ENCODE measurements around the gene GLS2. TPM values are rescaled to one million over a fixed set of nuclear protein-coding genes. Genes with fewer than 3 reads are reported as not detected.

Gene GLS2
- total and polyA plus RNA-seq, 2 experiments from 2014 or later = 12.2 to 31.6 TPM

DNA sequence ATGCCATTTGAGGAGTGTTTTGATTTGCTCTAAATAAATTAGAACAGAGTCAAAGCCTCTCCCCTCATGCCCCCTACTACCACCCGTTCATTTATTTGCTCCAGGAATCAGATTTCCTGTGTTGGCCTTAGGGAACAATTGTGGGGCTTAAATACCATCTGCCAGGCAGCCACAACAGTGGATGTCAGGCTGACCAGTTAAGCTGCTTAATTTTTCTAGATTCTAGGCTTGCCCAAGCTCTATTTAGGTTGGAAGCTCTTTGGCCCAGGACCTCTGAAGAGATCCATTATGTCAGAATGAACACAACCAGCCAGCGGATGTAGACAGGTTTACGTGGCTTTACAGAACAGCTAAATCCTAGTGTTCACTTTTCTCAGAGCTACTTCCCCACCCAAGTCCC is 37.7 kb downstream of the GLS2 start (continued):
- TF ChIP-seq, protein P1, sequence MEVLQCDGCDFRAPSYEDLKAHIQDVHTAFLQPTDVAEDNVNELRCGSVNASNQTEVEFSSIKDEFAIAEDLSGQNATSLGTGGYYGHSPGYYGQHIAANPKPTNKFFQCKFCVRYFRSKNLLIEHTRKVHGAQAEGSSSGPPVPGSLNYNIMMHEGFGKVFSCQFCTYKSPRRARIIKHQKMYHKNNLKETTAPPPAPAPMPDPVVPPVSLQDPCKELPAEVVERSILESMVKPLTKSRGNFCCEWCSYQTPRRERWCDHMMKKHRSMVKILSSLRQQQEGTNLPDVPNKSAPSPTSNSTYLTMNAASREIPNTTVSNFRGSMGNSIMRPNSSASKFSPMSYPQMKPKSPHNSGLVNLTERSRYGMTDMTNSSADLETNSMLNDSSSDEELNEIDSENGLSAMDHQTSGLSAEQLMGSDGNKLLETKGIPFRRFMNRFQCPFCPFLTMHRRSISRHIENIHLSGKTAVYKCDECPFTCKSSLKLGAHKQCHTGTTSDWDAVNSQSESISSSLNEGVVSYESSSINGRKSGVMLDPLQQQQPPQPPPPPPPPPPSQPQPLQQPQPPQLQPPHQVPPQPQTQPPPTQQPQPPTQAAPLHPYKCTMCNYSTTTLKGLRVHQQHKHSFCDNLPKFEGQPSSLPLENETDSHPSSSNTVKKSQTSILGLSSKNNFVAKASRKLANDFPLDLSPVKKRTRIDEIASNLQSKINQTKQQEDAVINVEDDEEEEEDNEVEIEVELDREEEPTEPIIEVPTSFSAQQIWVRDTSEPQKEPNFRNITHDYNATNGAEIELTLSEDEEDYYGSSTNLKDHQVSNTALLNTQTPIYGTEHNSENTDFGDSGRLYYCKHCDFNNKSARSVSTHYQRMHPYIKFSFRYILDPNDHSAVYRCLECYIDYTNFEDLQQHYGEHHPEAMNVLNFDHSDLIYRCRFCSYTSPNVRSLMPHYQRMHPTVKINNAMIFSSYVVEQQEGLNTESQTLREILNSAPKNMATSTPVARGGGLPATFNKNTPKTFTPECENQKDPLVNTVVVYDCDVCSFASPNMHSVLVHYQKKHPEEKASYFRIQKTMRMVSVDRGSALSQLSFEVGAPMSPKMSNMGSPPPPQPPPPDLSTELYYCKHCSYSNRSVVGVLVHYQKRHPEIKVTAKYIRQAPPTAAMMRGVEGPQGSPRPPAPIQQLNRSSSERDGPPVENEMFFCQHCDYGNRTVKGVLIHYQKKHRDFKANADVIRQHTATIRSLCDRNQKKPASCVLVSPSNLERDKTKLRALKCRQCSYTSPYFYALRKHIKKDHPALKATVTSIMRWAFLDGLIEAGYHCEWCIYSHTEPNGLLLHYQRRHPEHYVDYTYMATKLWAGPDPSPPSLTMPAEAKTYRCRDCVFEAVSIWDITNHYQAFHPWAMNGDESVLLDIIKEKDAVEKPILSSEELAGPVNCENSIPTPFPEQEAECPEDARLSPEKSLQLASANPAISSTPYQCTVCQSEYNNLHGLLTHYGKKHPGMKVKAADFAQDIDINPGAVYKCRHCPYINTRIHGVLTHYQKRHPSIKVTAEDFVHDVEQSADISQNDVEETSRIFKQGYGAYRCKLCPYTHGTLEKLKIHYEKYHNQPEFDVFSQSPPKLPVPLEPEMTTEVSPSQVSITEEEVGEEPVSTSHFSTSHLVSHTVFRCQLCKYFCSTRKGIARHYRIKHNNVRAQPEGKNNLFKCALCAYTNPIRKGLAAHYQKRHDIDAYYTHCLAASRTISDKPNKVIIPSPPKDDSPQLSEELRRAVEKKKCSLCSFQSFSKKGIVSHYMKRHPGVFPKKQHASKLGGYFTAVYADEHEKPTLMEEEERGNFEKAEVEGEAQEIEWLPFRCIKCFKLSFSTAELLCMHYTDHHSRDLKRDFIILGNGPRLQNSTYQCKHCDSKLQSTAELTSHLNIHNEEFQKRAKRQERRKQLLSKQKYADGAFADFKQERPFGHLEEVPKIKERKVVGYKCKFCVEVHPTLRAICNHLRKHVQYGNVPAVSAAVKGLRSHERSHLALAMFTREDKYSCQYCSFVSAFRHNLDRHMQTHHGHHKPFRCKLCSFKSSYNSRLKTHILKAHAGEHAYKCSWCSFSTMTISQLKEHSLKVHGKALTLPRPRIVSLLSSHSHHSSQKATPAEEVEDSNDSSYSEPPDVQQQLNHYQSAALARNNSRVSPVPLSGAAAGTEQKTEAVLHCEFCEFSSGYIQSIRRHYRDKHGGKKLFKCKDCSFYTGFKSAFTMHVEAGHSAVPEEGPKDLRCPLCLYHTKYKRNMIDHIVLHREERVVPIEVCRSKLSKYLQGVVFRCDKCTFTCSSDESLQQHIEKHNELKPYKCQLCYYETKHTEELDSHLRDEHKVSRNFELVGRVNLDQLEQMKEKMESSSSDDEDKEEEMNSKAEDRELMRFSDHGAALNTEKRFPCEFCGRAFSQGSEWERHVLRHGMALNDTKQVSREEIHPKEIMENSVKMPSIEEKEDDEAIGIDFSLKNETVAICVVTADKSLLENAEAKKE (CRISPR knock-in tag; IDR thresholded peaks at IDR 0.05) = no peak
- TF ChIP-seq CREB1 (CRISPR knock-in tag; IDR thresholded peaks at IDR 0.05; ENCODE audit: low read depth) (no peak), JUNB (IDR thresholded peaks at IDR 0.05; ENCODE audit: unreplicated experiment) (no peak)

GRCh38 chr12:56449622-56449984 is 38.4 kb downstream of the GLS2 start:
- Histone ChIP-seq H3K4me2 (peak overlapping the region; percentile 78), H2AFZ (0 out of 2 replicates have a peak overlapping the region, but pooled peaks have one; percentile 26), H3K4me1 (ENCODE audit: insufficient read depth) (peaks cover 23% of the 10 kb centered on the region), H3K27me3 (ENCODE audit: insufficient read depth) (no peaks in the 10 kb centered on the region), H3K4me3 (peak overlapping the region; percentile 61), H3K9me2 (ENCODE audit: insufficient read depth) (no peaks in the 10 kb centered on the region), H3K79me2 (replicated peaks; ENCODE audit: insufficient read depth) (peaks cover 29% of the 10 kb centered on the region), H4K20me1 (replicated peaks; ENCODE audit: insufficient read depth) (no peaks in the 10 kb centered on the region), H3K27ac (ENCODE audit: low read depth) (peak overlapping the region; percentile 95), H3K36me3 (ENCODE audit: insufficient read depth) (no peaks in the 10 kb centered on the region), H3F3A (replicated peaks; ENCODE audit: low read depth) (0 out of 2 replicates have a peak, but pooled peaks cover 4% of the 10 kb centered on the region)
- peaks cover 17% of the 10 kb centered on the region for H3K27me3 Mint-ChIP-seq (ENCODE audit: insufficient read depth, low read depth, poor library complexity)
- H3K4me1 Mint-ChIP-seq = peaks cover 47% of the 10 kb centered on the region
- ATAC-seq (peak; percentile 2; the same call in 2 of the 3 replicates), DNase-seq (ENCODE audit: low spot score) (no peak)
- H3K9me3 Mint-ChIP-seq = peaks cover 11% of the 10 kb centered on the region
- TF ChIP-seq POLR2AphosphoS5 (IDR thresholded peaks at IDR 0.05; ENCODE audit: low read depth) (no peak), CTCF (conservative IDR thresholded peaks at IDR 0.05; ENCODE audit: low read depth in 2 of 2) (no peak), NANOG (IDR thresholded peaks at IDR 0.05; ENCODE audit: borderline replicate concordance) (no peak), STAT1 (IDR thresholded peaks at IDR 0.05; ENCODE audit: unreplicated experiment) (no peak), CREB1 (CRISPR knock-in tag; IDR thresholded peaks at IDR 0.05; ENCODE audit: low read depth) (no peak), ETS1 (IDR thresholded peaks at IDR 0.05) (no peak), ZNF114 (CRISPR knock-in tag; IDR thresholded peaks at IDR 0.05) (no peak), ZNF331 (CRISPR knock-in tag; IDR thresholded peaks at IDR 0.05; ENCODE audit: low read depth) (no peak), REST (IDR thresholded peaks at IDR 0.05; ENCODE audit: unreplicated experiment) (no peak), EZH2phosphoT487 (IDR thresholded peaks at IDR 0.05; ENCODE audit: unreplicated experiment) (no peak), JUNB (IDR thresholded peaks at IDR 0.05; ENCODE audit: unreplicated experiment) (no peak)
- peaks cover 27% of the 10 kb centered on the region for H3K36me3 Mint-ChIP-seq (ENCODE audit: low read depth)
- peak overlapping the region; percentile 98 for H3K27ac Mint-ChIP-seq
- H3K4me3 Mint-ChIP-seq = peak overlapping the region; percentile 86
